OCI-LY3 (cell line): ENCODE data around the gene LEMD1.

Source experiments
- H2AFZ ChIP-seq: fragments of 200-600, 300-600 bp; shearing (Covaris generic); 2 replicates; pipeline ENCODE4 v1.6.0; 2014; ENCODE audit warnings: antibody characterized with exemption, low read depth, low read length
- H3K27ac ChIP-seq: fragments of 200-600, 300-600 bp; sonication (generic); 2 replicates; pipeline ENCODE4 v1.5.1; 2014; ENCODE audit warnings: mild to moderate bottlenecking, low read length, moderate library complexity, mixed read lengths
- H3K27me3 ChIP-seq: fragments of 200-600, 300-600 bp; sonication (generic); 2 replicates; pipeline ENCODE4 v1.6.1; 2014; ENCODE audit warnings: low read depth, low read length, mixed read lengths
- H3K36me3 ChIP-seq: fragments of 200-600, 300-600 bp; sonication (generic); replicated peaks from 2 replicates; pipeline ENCODE3; 2014; ENCODE audit warnings: low read depth, low read length, mixed read lengths
- H3K4me1 ChIP-seq: fragments of 300-600, 200-600 bp; sonication (generic); 2 replicates; pipeline ENCODE4 v1.6.1; 2014; ENCODE audit warnings: low read length, mixed read lengths
- H3K4me2 ChIP-seq: fragments of 200-600, 300-600 bp; sonication (generic); 2 replicates; pipeline ENCODE4 v1.6.1; 2014; ENCODE audit warnings: low read length, mixed read lengths
- H3K4me3 ChIP-seq: fragments of 300-600, 200-600 bp; sonication (generic); 2 replicates; pipeline ENCODE4 v1.5.1; 2014; ENCODE audit warnings: antibody characterized with exemption, mild to moderate bottlenecking, low read length, moderate library complexity
- H3K79me2 ChIP-seq: fragments of 300-600, 200-600 bp; shearing (Covaris generic); 2 replicates; pipeline ENCODE4 v1.6.1; 2014; ENCODE audit warnings: mild to moderate bottlenecking, low read length, mixed read lengths
- H3K9ac ChIP-seq: fragments of 300-600, 200-600 bp; shearing (Covaris generic); 2 replicates; pipeline ENCODE4 v1.6.0; 2014; ENCODE audit warnings: mild to moderate bottlenecking, low read length, moderate library complexity
- H3K9me3 ChIP-seq: fragments of 200-600, 300-600 bp; shearing (Covaris generic); 2 replicates; pipeline ENCODE4 v1.6.1; 2014; ENCODE audit warnings: low read length, mixed read lengths; ENCODE audit not compliant: insufficient read depth
- H4K20me1 ChIP-seq: fragments of 200-600, 300-600 bp; sonication (generic); 2 replicates; pipeline ENCODE4 v1.6.1; 2016; ENCODE audit warnings: low read length, mixed read lengths; ENCODE audit not compliant: insufficient read depth
- CTCF ChIP-seq: fragments of 200-600, 300-600 bp; sonication (generic); IDR thresholded peaks from 2 replicates; pipeline ENCODE4 v1.5.1; 2014; ENCODE audit warnings: antibody characterized with exemption, low read length, low read depth
- EZH2phosphoT487 ChIP-seq: fragments of 200-600 bp; shearing (Covaris generic); IDR thresholded peaks from 2 replicates; pipeline ENCODE4 v1.6.1; 2018; ENCODE audit warnings: antibody characterized with exemption, mixed run types, low read depth

Gene LEMD1

GRCh38 chr1:205424901-205425600 is 3.2 kb upstream of the LEMD1 start:
- Histone ChIP-seq H4K20me1 (no peaks in the 10 kb centered on the region), H3K4me1 (peaks cover 5% of the 10 kb centered on the region; the same call in 1 of the 2 replicates), H3K36me3 (no peaks in the 10 kb centered on the region), H3K9ac (no peak overlapping the region), H3K9me3 (no peaks in the 10 kb centered on the region), H2AFZ (no peak overlapping the region), H3K27ac (no peak overlapping the region), H3K4me2 (no peak overlapping the region), H3K79me2 (no peaks in the 10 kb centered on the region), H3K27me3 (peaks cover 89% of the 10 kb centered on the region), H3K4me3 (no peak overlapping the region)
- no peak for TF ChIP-seq CTCF
- no peak for TF ChIP-seq EZH2phosphoT487

DNA sequence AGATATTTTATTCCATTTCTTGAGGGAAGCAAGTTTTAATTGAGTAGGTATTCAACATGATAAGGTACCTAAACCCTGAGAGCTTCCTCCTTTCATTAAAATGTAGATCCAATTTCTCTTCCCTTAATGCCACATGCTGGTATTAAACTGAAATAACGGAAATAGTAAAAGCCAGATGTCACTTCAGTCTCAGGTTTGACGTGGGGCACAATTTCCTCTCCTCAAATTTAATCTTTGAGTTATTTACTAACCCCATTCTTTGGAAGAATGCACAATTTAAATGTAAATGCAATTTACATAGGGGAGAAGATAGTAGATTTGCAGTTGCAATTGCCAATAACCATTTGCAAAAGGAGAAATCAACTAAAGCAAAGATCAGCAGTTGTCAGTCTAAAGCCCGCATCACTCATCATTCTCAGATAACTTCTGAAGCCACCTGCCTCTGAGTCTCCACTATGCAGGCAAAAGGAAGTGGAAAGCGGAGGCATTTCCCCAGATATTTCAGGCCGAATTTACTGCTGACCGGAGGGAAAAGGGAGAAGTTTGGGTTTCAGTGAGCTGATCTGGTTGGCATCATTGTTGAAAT is 2.1 kb upstream of the LEMD1 start:
- Histone ChIP-seq H3K9me3 (no peaks in the 10 kb centered on the region), H3K9ac (no peak overlapping the region), H3K36me3 (no peaks in the 10 kb centered on the region), H3K27me3 (peaks cover 82% of the 10 kb centered on the region), H3K4me3 (no peak overlapping the region), H4K20me1 (no peaks in the 10 kb centered on the region), H3K4me1 (no peaks in the 10 kb centered on the region), H2AFZ (no peak overlapping the region), H3K27ac (no peak overlapping the region), H3K79me2 (no peaks in the 10 kb centered on the region), H3K4me2 (no peak overlapping the region)
- TF ChIP-seq CTCF (no peak), EZH2phosphoT487 (peak; percentile 25; the same call in 1 of the 2 replicates)

DNA sequence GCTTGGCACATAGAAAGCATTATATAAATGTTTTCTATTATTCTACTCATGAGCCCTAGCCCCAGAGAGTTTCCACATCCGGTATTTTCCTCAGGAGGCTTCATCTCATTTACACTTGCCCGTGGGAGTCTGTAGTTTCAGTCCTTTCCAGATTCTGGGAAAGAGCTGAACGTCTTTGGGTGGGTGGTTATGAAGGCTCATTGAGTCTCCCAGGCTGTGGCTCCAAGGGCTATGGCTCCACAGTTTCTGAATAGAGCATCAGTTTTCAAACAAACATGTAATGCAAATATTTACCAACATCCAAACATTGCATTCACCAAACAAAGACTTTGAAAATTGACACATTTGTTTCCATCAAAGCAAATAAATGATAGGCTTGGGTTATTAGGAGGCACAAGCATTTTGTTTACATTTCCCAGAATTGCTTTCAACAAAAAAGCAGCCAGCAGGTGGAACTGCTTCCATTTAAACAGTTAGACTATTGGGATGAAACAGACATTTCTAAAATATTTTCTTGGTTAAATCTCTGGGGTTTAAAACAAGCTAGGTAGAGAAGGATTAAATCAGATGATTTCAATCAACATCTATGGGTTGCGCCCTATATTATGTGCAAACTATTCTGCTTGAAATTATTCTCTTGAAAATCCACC is 1.3 kb upstream of the LEMD1 start:
- no peak overlapping the region for H3K4me3 ChIP-seq
- no peaks in the 10 kb centered on the region for H3K9me3 ChIP-seq
- peaks cover 74% of the 10 kb centered on the region for H3K27me3 ChIP-seq
- no peak overlapping the region for H3K9ac ChIP-seq
- no peak overlapping the region for H3K27ac ChIP-seq
- H3K36me3 ChIP-seq: no peaks in the 10 kb centered on the region
- TF ChIP-seq EZH2phosphoT487: no peak
- TF ChIP-seq CTCF: peak; percentile 21; the same call in 1 of the 2 replicates
- H3K4me2 ChIP-seq: no peak overlapping the region
- no peaks in the 10 kb centered on the region for H3K79me2 ChIP-seq
- H4K20me1 ChIP-seq: no peaks in the 10 kb centered on the region
- no peaks in the 10 kb centered on the region for H3K4me1 ChIP-seq
- H2AFZ ChIP-seq: no peak overlapping the region

DNA sequence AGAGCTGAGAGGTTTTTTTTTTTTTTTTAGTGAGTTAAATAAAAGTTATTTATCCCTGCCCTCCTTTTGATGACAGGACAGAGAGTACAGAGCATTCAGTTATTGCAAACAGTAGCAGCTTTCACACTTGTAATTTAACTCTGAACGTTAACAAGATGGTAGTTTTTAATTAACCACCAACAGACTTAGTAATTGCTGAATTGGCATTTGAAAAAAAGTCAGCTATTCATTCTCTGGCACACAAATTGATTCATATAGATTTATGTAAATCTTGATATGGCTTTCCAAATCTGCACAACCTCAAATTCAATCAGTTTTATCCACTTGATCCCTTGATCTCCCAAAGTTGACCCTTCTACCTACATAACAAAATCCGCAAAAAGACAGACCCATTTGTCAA is 918 bp downstream of the LEMD1 start:
- Histone ChIP-seq H3K9ac (no peak overlapping the region), H2AFZ (no peak overlapping the region), H4K20me1 (no peaks in the 10 kb centered on the region), H3K4me3 (no peak overlapping the region), H3K36me3 (no peaks in the 10 kb centered on the region), H3K9me3 (no peaks in the 10 kb centered on the region), H3K27me3 (peaks cover 68% of the 10 kb centered on the region), H3K4me2 (no peak overlapping the region), H3K27ac (no peak overlapping the region), H3K79me2 (no peaks in the 10 kb centered on the region), H3K4me1 (no peaks in the 10 kb centered on the region)
- no peak for TF ChIP-seq EZH2phosphoT487
- TF ChIP-seq CTCF: no peak
